ENCODE data around the gene CD96.

Gene CD96

GRCh38 chr3:111566844-111567243, 24.8 kb downstream of the CD96 start:
- DNase-seq (ENCODE audit: low spot score): no peak

GRCh38 chr3:111568355-111568754, 26.4 kb downstream of the CD96 start:
- DNase-seq (ENCODE audit: low spot score): no peak

- no peak for DNase-seq (ENCODE audit: low spot score)
These were observed 26.9 kb downstream of the CD96 start for GRCh38 chr3:111568911-111569310.

- no peak for DNase-seq (ENCODE audit: low spot score)
These were observed 28.5 kb downstream of the CD96 start for GRCh38 chr3:111570404-111571030.

- no peak for DNase-seq (ENCODE audit: low spot score)
These were observed 29.3 kb downstream of the CD96 start for GRCh38 chr3:111571282-111571681.

GRCh38 chr3:111571907-111572460, 30.0 kb downstream of the CD96 start:
- no peak for DNase-seq (ENCODE audit: low spot score)

- DNase-seq (ENCODE audit: low spot score): no peak
These were observed 35.1 kb downstream of the CD96 start for GRCh38 chr3:111577113-111577512.

GRCh38 chr3:111577798-111578685, 36.0 kb downstream of the CD96 start:
- peak; percentile 27 for DNase-seq (ENCODE audit: low spot score)

GRCh38 chr3:111578867-111579266, 36.9 kb downstream of the CD96 start:
- DNase-seq (ENCODE audit: low spot score): no peak

- no peak for DNase-seq (ENCODE audit: low spot score)
These were observed 37.5 kb downstream of the CD96 start for GRCh38 chr3:111579495-111579894.

GRCh38 chr3:111581403-111582119, 39.6 kb downstream of the CD96 start:
- no peak for DNase-seq (ENCODE audit: low spot score)

GRCh38 chr3:111582120-111582474, 40.1 kb downstream of the CD96 start:
- no peak for DNase-seq (ENCODE audit: low spot score)

- no peak for DNase-seq (ENCODE audit: low spot score)
These were observed 42.7 kb downstream of the CD96 start for GRCh38 chr3:111584744-111585143.

- DNase-seq (ENCODE audit: low spot score): no peak
These were observed 43.2 kb downstream of the CD96 start for GRCh38 chr3:111585217-111585616.

- DNase-seq (ENCODE audit: low spot score): no peak
These were observed 46.5 kb downstream of the CD96 start for GRCh38 chr3:111588527-111588926.

- no peak for DNase-seq (ENCODE audit: low spot score)
These were observed 47.5 kb downstream of the CD96 start for GRCh38 chr3:111589303-111590142.

- DNase-seq (ENCODE audit: low spot score): no peak
These were observed 48.1 kb downstream of the CD96 start for GRCh38 chr3:111590143-111590491.

- no peak for DNase-seq (ENCODE audit: low spot score)
These were observed 49.6 kb downstream of the CD96 start for GRCh38 chr3:111591555-111591954.

- DNase-seq (ENCODE audit: low spot score): no peak
These were observed 50.1 kb downstream of the CD96 start for GRCh38 chr3:111592143-111592542.

GRCh38 chr3:111592936-111593335, 50.9 kb downstream of the CD96 start:
- DNase-seq (ENCODE audit: low spot score): no peak

- no peak for DNase-seq (ENCODE audit: low spot score)
These were observed 51.7 kb downstream of the CD96 start for GRCh38 chr3:111593666-111594065.

- DNase-seq (ENCODE audit: low spot score): no peak
These were observed 52.2 kb downstream of the CD96 start for GRCh38 chr3:111594205-111594604.

All from HuH-7.5 (cell line).